ENCODE data around the gene ADAM17.
A peak's percentile ranks its signal among the peaks of the same experiment; 100 is the strongest.
"Not testable (repeated sequence)": the region's sequence is repeated elsewhere in the genome, so short reads cannot be mapped to it uniquely, and the experiment has no call there.

The ADAM17 gene

DNA sequence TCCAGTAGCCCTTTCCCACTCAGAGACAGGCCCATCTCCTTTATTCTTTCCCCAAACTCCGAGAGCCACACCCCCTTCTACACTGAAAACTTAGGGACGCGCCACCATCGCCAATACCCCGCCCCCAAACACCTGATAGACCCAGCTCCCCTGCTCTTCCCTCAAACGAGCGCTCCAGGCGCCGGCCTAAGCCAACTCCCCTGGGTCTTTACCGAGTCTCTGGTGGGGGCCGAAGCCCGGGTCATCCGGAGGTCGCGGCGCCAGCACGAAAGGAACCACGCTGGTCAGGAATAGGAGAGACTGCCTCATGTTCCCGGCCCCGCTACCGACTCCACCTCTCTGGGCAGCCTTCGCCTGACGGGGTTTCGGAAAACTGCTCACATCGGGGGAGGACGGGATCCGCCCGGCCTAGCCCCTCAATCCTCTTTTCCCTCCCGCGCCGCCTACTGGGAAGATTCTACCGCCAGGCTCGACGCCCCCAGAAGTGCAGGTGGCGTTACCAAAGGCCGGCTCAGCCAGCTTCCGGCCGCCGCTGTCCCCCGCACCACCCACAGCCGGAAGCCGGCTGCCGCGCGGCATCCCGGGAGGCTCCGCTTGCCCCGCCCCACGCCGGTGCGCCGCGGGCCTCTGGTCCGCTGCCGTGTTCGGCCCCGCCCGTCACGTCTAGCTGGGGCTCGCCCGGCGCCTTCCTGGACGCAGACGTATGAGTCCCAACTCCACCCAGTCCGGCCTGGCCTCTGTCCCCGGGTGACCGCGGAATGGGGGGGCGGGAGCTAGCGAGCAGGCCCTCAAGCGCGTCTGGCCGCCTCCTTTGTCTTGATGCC is at the start of gene ADAM17:
Gene ADAM17, minus strand, starts transcription at position 534 of the 824 bp plus-strand sequence. Its CDS starts 225 bp downstream, at position 309.
- peak; percentile 91 for DNase-seq (ENCODE audit: low spot score)

DNA sequence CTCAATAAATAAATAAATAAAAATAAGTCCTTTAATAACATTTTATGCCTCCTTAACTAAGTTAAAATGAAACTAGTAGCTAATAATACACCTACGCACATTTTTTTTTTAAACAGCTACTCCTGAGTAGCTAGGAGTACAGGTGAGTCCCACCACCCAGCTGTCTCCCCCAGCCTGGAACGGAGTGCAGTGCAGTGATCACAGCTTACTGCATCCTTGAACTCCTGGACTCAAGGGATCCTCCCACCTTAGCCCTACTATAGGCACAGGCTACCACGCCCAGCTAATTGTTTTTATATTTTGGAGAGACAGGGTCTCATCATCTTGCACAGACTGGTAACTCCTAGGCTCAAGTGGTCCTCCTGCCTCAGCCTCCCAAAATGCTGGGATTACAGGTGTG is 46.8 kb upstream of the ADAM17 start:
- no peak for DNase-seq (ENCODE audit: low spot score)

DNA sequence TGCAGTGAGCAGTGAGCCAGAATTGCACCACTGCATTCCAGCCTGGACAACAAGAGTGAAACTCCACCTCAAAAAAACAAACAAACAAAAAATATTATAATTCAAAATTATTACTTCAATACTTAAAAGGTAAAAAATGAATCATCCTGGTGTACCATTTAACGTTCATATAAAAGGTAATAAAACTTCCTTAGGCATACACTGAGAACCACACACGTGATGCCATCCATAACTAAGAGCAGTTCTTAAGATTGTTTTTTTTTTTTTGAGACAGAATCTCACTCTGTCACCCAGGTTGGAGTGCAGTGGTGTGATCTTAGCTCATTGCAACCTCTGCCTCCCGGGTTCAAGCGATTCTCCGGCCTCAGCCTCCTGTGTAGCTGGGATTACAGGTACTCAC is 45.8 kb upstream of the ADAM17 start:
- no peak for DNase-seq (ENCODE audit: low spot score)

DNA sequence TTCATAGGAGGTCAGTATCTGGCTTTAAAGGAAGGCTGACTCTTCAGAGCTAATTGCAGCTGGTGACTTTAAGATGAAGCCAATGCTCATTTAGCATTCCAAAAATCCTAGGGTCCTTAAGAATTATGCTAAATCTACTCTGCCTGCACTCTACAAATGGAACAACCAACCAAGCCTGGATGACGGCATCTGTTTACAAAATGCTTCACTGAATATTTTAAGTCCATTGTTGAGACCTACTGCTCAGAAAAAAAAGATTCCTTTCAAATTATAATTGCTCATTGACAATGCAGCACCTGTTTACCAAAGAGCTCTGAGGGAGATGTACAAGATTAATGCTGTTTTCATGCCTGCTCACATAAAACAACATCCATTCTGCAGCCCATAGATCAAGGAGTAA is 43.8 kb upstream of the ADAM17 start:
- no peak for DNase-seq (ENCODE audit: low spot score)

DNA sequence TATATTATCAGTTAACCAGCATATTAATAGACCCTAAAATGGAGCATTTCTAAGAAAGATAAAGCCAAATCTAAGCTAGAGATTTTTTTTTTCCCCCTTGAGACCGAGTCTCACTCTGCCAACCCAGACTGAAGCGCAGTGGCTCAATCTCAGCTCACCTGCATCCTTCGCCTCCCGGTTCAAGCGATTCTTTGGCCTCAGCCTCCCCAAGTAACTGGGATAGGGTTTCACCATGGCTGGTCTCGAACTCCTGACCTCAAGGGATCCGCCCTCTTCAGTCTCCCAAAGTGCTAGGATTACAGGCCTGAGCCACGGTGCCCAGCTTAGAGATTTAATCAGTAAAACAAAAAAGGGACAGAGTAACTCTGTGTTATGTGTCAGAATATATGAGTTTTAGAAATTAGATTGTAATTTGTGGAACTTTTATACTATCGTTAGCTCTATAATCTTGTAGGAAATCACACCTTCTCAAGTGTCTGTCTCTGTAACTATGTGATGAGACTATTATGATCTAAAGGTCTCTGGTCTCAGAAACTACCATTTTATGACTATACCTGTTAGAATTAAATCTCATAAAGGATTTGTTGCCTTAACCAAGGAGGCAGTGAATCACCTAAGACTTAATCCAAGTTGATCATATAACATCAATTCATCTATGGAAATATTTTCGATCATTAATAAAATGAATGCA is 41.1 kb upstream of the ADAM17 start:
- DNase-seq (ENCODE audit: low spot score) = no peak

DNA sequence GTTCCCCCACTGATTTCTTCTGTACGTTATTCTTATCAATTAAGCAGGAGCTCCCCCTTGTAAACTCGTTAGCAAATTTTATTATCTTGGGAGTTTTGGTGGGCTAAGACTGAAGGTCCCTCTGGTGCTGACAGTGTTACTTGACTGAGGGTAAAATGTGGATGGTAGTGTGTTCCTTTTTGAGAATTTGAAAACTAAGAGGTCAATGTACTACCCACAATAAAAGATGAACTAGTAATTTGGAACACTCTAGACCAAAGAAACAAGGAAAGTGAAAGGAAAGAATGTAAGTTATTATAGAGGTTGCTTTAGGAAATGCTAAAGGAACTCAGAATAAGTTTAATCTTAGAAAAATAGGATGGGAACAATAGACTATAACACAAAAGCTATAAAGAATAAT is 40.1 kb upstream of the ADAM17 start:
- no peak for DNase-seq (ENCODE audit: low spot score)

DNA sequence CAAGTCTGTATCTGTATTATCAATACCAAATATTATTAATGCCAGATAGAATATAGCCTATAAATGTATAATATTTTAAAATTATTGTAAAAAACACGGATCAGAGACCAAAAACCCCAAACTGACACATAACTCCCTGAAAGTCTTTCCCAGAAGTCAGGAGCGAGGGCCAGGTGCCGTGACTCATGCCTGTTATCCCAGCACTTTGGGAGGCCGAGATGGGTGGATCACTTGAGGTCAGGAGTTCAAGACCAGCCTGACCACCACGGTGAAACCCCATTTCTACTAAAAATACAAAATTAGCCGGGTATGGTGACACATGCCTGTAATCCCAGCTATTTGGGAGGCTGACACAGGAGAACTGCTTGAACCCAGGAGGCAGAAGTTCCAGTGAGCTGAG is 39.6 kb upstream of the ADAM17 start:
- not testable (repeated sequence) for DNase-seq (ENCODE audit: low spot score)

DNA sequence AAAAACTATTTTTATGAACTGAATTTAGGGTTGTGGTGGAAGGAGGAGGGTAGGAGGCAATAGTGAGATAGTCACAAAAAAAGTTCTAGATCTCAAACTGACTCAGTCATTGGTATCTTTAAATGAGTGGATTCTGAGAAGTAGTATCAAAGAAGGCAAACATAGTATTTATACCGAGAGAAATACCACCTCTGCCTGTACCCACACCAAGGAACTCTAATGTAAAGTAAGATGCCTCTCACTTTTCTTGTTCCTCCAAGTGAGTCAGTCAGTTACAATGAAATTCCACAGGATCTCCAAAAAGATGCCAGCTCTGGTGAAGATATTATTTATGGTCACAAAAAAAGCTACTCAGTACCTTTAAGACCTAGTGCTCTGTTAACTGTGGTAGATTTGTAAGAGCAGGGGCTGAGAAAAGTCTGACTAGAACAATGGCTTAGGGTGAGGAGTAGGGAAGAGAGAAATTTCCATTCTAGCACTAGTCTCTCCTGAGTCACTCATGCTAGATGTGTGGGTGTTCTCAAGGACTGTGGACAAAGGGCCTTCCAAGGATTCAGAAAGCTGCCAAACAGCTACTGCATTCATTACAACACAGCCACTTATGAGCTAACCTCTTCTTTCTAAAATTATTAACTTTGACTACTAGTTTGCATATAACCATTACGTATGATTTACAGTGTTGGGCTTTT is 38.9 kb upstream of the ADAM17 start:
- peak; percentile 38 for DNase-seq (ENCODE audit: low spot score)

DNA sequence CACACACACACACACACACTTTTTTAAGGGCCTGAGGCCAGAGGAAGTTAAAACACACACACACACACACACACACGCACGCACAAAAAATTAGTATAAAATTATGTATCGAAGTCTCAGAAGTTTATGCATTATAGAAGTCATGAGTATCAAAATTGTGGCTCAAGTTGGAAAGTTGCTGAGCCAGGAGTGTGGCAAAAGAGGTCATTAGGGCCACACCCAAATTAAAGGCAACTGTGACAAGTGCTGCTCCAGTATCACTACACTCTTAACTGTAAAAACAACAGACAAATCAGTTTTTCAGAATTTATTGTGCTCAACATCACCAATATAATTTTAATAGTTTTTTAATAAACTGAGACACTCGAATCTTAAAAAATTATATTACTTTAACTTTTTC is 38.3 kb upstream of the ADAM17 start:
- DNase-seq (ENCODE audit: low spot score) = no peak

DNA sequence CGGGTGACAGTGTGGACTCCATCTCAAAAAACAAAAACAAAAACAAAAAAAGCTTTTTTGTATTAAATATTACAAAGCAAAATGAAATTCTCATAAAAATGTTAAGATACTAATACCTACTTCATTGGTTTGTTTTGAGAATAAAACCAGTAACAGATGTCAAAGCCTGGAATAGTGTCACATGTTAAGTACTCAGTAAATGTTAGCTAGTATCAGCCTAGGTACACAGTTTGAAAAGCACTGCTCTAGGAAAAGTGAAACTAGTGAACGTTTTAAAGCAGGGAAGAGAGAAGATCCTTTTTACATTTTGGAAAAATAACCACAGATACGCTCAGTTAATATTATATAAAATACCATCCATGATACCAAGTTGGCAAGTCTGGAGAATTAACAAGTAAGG is 37.1 kb upstream of the ADAM17 start:
- no peak for DNase-seq (ENCODE audit: low spot score)

DNA sequence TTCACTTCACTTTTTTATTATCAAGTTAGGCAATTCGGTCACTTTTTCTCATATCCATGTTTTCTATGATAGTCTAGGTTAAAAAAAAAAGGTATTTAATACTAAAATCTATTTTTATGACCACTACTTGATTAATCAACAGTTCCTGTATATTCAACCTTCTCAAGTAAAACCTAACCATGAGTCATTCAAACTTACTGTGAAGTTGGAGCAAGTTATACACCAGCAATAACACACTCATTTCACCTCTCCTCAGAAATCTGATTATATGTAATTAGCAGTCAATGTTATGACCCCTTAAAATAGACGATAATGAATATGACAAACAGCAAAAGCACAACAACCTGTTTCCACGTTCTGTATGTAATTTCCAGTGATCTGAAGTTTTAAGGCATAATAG is 35.0 kb upstream of the ADAM17 start:
- DNase-seq (ENCODE audit: low spot score) = no peak

DNA sequence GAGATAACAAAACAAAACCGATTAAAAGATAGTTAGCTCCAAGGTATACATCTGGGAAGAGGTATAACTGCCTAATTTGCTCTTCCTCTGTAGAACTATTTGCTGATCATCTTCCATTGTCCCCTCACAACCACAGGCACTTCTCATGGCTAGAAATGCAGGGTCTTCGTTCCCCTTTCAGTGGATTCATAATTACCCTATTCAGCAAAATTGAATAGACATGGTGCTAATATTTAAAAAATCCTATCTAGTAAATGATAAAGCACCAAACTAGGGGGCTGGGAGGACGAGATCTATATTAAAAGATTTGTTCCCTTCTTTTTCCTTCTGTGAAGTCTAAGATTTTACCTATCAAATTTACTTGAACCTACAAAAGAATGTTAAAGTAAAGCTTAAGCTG is 30.8 kb upstream of the ADAM17 start:
- no peak for DNase-seq (ENCODE audit: low spot score)

DNA sequence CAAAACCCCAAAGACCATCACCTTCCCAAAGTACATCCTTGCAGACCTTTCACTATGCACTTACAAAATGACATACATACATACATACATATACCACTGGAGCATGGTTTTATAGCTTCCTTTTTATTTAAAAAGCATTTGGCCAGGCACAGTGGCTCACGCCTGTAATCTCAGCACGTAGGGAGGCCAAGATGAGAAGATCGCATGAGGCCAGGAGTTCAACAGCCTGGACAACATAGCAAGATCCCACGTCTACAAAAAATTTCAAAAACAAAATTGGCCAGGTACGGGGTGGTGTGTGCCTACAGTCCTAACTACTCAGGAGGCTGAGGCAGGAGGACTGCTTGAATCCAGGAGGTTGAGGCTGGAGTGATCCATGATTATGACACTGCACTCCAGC is 29.9 kb upstream of the ADAM17 start:
- DNase-seq (ENCODE audit: low spot score) = no peak

DNA sequence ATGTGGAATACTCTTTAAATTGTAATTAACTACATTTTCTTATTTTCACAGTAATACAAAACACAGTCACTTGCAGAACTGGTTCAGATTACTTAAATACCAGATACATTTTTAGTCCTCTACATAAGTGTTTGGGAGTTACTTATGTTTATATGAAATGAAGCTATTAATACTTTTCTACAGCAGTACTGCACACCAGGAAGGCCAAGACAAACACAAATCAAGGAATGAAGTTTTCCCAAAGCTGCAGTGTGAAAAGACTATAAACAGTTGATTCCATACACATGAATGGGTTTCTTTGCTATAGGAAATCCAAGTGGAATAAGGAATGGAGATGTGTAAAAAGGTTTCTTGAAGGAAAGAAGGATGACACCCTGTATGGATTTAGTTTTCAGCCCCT is 29.3 kb upstream of the ADAM17 start:
- not testable (repeated sequence) for DNase-seq (ENCODE audit: low spot score)

DNA sequence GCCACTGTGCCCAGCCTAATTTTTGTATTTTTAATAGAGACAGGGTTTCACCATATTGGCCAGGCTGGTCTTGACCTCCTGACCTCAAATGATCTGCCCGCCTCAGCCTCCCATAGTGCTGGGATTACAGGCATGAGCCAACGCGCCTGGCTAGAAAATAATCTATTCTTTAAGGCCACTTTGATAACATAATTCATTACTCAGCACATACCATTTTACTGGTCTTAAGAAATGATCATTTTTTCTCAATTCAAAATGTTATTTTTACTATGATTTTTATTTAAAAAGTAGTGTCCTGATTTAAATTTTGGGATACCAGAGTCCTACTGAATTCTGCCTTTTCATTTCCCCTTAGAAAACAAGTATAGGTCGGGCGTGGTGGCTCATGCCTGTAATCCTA is 27.0 kb upstream of the ADAM17 start:
- no peak for DNase-seq (ENCODE audit: low spot score)

DNA sequence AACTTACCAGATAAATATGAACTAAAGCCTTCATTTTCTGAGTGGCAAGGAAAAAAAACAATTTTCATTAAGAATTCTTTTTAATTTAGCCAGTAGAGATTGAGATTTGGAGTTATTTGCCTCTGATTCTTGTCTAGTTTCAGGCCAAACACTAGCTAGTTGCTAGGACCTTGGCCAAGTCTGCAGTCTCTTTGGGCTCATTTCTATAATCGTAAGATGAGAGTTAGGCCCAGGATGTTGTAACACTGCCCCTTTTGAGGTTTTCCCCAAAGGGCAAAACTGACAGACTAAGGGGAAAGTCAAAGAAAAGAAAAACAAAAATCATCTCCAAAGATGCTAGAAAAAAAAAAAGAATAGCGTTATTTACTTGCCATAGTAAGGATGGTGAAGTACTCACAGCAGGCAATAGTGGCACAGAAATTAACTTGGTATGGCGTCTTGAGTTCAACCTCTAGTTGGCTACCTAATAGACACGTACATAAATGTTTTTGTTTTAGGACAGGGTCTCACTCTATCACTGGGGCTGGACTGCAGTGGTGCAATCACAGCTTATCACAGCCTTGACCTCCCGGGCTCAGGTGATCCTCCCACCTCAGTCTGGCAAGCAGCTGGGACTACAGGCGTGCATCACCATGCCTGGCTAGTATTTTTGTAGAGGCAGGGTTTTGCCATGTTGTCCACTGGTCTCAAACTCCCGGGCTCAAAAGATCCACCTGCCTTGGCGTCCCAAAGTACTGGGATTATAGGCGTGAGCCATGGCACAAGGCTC is 23.0 kb upstream of the ADAM17 start:
- DNase-seq (ENCODE audit: low spot score) = no peak

DNA sequence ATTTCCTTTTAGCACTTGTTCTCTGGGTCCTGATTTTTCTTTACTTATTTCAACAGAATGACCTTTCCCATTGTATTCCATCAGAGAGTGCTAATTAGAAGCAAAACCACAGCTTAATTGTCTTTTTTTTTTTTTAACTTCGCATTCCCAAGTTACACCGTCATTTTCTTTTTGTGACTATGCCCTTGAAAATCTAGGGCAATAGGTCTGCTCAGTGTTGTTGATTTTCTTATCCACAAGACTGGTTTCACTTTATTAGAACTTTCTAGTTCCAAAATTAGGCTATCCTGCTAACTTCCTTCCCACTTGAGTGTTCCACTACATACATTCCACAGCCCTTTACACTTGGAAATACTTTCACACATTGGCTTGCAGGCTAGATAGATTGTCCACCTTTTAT is 18.7 kb upstream of the ADAM17 start:
- no peak for DNase-seq (ENCODE audit: low spot score)

DNA sequence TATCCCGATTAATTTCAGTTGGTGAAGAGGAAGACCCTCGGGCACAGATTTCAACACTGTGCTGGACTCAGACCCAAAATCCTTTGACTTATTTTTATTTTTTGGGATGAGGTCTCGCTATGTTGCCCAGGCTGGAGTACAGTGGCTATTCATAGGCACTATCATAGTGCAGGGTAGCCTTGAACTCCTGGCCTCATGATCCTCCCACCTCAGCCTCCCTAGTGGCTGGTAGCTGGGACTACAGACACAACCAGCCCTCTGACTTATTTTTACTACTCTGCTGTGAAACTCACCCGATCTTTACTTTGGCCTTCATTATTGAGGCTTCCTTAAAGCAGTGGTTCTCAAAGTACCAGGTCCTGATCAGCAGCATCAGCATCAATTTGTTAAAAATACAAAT is 18.2 kb upstream of the ADAM17 start:
- no peak for DNase-seq (ENCODE audit: low spot score)

DNA sequence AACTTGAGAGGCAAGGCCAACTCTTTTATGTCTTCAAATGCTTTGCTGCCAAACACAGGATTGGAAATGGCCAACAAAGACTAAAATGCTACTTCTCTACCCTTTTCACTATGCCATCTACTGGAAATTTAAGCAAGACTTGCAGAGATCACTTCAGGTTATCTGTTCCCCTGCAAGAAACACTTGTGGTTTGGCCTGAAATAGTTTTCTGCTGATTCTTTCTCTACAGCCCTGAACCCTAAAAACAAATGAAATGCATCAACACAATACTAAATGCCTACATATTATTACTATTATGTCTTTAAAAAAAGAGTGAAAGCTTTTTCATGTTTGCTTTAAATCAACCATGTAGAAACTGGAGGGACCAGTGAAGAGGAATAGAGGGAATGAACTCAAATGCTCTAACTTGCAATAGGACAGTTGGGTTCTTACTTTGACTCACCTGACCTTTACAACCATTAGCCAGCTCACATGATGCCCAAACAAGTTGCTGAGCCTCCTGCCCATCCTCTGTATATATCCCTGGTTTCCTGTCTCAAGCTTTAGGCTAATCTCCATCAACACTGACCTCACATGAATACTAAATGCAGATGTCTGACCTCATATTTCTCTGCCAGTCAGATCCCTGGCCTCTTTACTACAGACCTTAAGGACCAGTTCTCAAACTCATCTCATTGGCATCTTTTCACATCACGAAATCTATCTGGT is 17.5 kb upstream of the ADAM17 start:
- no peak for DNase-seq (ENCODE audit: low spot score)

DNA sequence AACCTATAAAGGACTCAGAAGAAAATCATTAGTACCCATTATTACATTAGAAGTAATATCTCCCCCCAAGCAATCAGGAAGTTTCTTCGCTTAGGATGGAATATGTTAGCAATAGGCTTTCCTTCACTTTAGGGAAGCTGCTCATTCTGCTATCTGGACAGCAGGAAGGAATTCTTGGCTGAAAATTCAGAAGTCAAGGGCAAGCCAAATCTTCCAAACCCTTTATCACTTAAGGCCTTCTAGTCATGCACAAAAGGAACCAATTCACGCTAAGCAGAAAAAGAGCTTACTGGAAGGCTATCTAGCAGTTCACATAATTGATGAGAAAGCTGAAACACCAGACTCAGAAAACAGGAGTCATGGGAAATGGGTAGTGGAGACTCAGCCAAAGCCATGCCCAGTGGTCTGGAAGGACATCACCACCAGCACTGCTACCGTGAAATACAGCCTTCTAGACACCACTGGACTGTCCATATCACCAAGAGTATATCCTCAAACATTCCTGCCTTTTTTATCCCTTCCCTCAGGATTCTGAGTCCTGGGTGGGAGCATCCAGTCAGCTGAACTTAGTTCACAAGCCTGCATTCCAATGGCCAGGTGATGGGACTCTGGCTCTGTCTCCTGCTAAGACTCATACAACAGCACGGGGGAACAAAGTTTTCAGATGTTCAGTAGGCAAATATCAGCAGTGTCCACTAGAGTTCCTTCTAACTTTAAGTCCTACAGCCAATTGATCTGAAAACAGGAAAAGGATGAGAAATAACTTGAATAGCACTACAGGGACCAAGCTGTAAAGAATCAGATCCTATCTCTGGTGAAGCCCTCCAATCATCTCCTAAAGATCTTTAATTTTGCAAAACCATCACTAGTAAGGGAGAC is 14.8 kb upstream of the ADAM17 start:
- no peak for DNase-seq (ENCODE audit: low spot score)
